ENCODE measurements around the gene SLC2A9.

SLC2A9 gene

GRCh38 chr4:9895333-9895705 lies 126.0 kb downstream of the SLC2A9 start:
- no peak for DNase-seq (ENCODE audit: low read depth in 2 of 2, low spot score in 1 of 2)

- no peak for DNase-seq (ENCODE audit: low read depth in 2 of 2, low spot score in 1 of 2)
Measured at GRCh38 chr4:9894644-9895332, 126.5 kb downstream of the SLC2A9 start.

GRCh38 chr4:9893329-9894108 lies 127.8 kb downstream of the SLC2A9 start:
- no peak for DNase-seq (ENCODE audit: low read depth in 2 of 2, low spot score in 1 of 2)

GRCh38 chr4:9891740-9892139 lies 129.6 kb downstream of the SLC2A9 start:
- DNase-seq (ENCODE audit: low read depth in 2 of 2, low spot score in 1 of 2) = no peak

- no peak for DNase-seq (ENCODE audit: low read depth in 2 of 2, low spot score in 1 of 2)
Measured at GRCh38 chr4:9891056-9891455, 130.2 kb downstream of the SLC2A9 start.

GRCh38 chr4:9889306-9889705 lies 132.0 kb downstream of the SLC2A9 start:
- DNase-seq (ENCODE audit: low read depth in 2 of 2, low spot score in 1 of 2) = no peak

GRCh38 chr4:9885958-9886357 lies 135.3 kb downstream of the SLC2A9 start:
- DNase-seq (ENCODE audit: low read depth in 2 of 2, low spot score in 1 of 2) = no peak

- DNase-seq (ENCODE audit: low read depth in 2 of 2, low spot score in 1 of 2) = no peak
Measured at GRCh38 chr4:9880406-9881197, 140.7 kb downstream of the SLC2A9 start.

GRCh38 chr4:9877123-9877522 lies 144.2 kb downstream of the SLC2A9 start:
- DNase-seq (ENCODE audit: low read depth in 2 of 2, low spot score in 1 of 2) = no peak

- DNase-seq (ENCODE audit: low read depth in 2 of 2, low spot score in 1 of 2) = no peak
Measured at GRCh38 chr4:9875516-9875915, 145.8 kb downstream of the SLC2A9 start.

- DNase-seq (ENCODE audit: low read depth in 2 of 2, low spot score in 1 of 2) = no peak
Measured at GRCh38 chr4:9874385-9874784, 146.9 kb downstream of the SLC2A9 start.

- DNase-seq (ENCODE audit: low read depth in 2 of 2, low spot score in 1 of 2) = no peak
Measured at GRCh38 chr4:9870165-9870790, 151.0 kb downstream of the SLC2A9 start.

- no peak for DNase-seq (ENCODE audit: low read depth in 2 of 2, low spot score in 1 of 2)
Measured at GRCh38 chr4:9867751-9868425, 153.4 kb downstream of the SLC2A9 start.

- DNase-seq (ENCODE audit: low read depth in 2 of 2, low spot score in 1 of 2) = no peak
Measured at GRCh38 chr4:9866931-9867330, 154.4 kb downstream of the SLC2A9 start.

- DNase-seq (ENCODE audit: low read depth in 2 of 2, low spot score in 1 of 2) = no peak
Measured at GRCh38 chr4:9861561-9861960, 159.7 kb downstream of the SLC2A9 start.

GRCh38 chr4:9859810-9860209 lies 161.5 kb downstream of the SLC2A9 start:
- no peak for DNase-seq (ENCODE audit: low read depth in 2 of 2, low spot score in 1 of 2)

- DNase-seq (ENCODE audit: low read depth in 2 of 2, low spot score in 1 of 2) = no peak
Measured at GRCh38 chr4:9849538-9849920, 171.8 kb downstream of the SLC2A9 start.

GRCh38 chr4:9847968-9848748 lies 173.1 kb downstream of the SLC2A9 start:
- DNase-seq (ENCODE audit: low read depth in 2 of 2, low spot score in 1 of 2) = no peak

GRCh38 chr4:9845791-9846493 lies 175.4 kb downstream of the SLC2A9 start:
- DNase-seq (ENCODE audit: low read depth in 2 of 2, low spot score in 1 of 2) = no peak

- DNase-seq (ENCODE audit: low read depth in 2 of 2, low spot score in 1 of 2) = no peak
Measured at GRCh38 chr4:9841072-9841471, 180.2 kb downstream of the SLC2A9 start.
